MCF 10A (cell line): ENCODE measurements around the gene TNNI3K. TPM values are rescaled to one million over a fixed set of nuclear protein-coding genes. Genes with fewer than 3 reads are reported as not detected.

Experiments used
- BruUV-seq: library from RNA; stranded (reverse); fragments of 400-500 nt; replicated peaks from 2 replicates; lab custom pipeline; 2021; lab: Mats Ljungman, UMichigan
- CTCF ChIA-PET: fragments of 300-600 bp; sonication (Branson Sonifier 250); formaldehyde crosslinking; extraction: SDS; loops from one replicate; lab custom pipeline; 2021; ENCODE audit warnings: antibody characterized with exemption, inconsistent platforms; lab: Yijun Ruan, JAX
- POLR2A ChIA-PET: fragments of 300-600, 350-650 bp; sonication (Branson Sonifier 250); formaldehyde crosslinking; extraction: SDS; loops from one replicate; lab custom pipeline; 2020; ENCODE audit warnings: antibody characterized with exemption, inconsistent platforms; lab: Yijun Ruan, JAX
- DNase-seq: peaks from one replicate; pipeline ENCODE4 v3.0.0-alpha.2; 2018; ENCODE audit not compliant: unreplicated experiment
- H3K27ac Mint-ChIP-seq: one replicate; pipeline ENCODE4 v1.8.0; 2022; ENCODE audit warnings: mild to moderate bottlenecking, low read depth, mixed read lengths; ENCODE audit not compliant: unreplicated experiment
- H3K27me3 Mint-ChIP-seq: one replicate; pipeline ENCODE4 v1.8.0; 2022; ENCODE audit warnings: mixed read lengths; ENCODE audit not compliant: insufficient read depth, unreplicated experiment
- H3K36me3 Mint-ChIP-seq: one replicate; pipeline ENCODE4 v1.8.0; 2022; ENCODE audit warnings: mild to moderate bottlenecking, moderate library complexity, mixed read lengths; ENCODE audit not compliant: insufficient read depth, unreplicated experiment
- H3K4me1 Mint-ChIP-seq: one replicate; pipeline ENCODE4 v1.8.0; 2022; ENCODE audit warnings: mixed read lengths; ENCODE audit not compliant: insufficient read depth, unreplicated experiment
- H3K4me3 Mint-ChIP-seq: one replicate; pipeline ENCODE4 v1.8.0; 2022; ENCODE audit warnings: mild to moderate bottlenecking, moderate library complexity, mixed read lengths; ENCODE audit not compliant: unreplicated experiment
- H3K9me3 Mint-ChIP-seq: one replicate; pipeline ENCODE4 v1.8.0; 2022; ENCODE audit warnings: mixed read lengths; ENCODE audit not compliant: unreplicated experiment
- intact Hi-C: fragments of 100-400 bp; cut with micrococcal nuclease; formaldehyde crosslinking; loops from 2 replicates; pipeline ENCODE4 v1.14.1; 2022
- total RNA-seq: library from RNA; stranded (reverse); gene quantifications from 2 replicates; pipeline ENCODE4 v1.2.3, GENCODE V29; 2022
- TF ChIP-seq, protein P1 (sequence below): fragments of 200-600 bp; IDR thresholded peaks from one replicate; pipeline ENCODE4 v1.8.0; 2022; ENCODE audit warnings: antibody characterized with exemption, mild to moderate bottlenecking; ENCODE audit not compliant: unreplicated experiment

TNNI3K gene
- total RNA-seq, 1 experiment from 2014 or later = not detected

GRCh38 chr1:74368335-74368734 lies 133.1 kb downstream of the TNNI3K start:
- DNase-seq = no peak
- intact Hi-C loops = no loop called here
- TF ChIP-seq, protein P1, sequence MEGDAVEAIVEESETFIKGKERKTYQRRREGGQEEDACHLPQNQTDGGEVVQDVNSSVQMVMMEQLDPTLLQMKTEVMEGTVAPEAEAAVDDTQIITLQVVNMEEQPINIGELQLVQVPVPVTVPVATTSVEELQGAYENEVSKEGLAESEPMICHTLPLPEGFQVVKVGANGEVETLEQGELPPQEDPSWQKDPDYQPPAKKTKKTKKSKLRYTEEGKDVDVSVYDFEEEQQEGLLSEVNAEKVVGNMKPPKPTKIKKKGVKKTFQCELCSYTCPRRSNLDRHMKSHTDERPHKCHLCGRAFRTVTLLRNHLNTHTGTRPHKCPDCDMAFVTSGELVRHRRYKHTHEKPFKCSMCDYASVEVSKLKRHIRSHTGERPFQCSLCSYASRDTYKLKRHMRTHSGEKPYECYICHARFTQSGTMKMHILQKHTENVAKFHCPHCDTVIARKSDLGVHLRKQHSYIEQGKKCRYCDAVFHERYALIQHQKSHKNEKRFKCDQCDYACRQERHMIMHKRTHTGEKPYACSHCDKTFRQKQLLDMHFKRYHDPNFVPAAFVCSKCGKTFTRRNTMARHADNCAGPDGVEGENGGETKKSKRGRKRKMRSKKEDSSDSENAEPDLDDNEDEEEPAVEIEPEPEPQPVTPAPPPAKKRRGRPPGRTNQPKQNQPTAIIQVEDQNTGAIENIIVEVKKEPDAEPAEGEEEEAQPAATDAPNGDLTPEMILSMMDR = no peak
- ChIA-PET POLR2A (no interaction called here), CTCF (no interaction called here)
- H3K4me3 Mint-ChIP-seq = no peak overlapping the region
- H3K36me3 Mint-ChIP-seq = no peaks in the 10 kb centered on the region
- no peak overlapping the region for H3K27ac Mint-ChIP-seq
- no peaks in the 10 kb centered on the region for H3K27me3 Mint-ChIP-seq
- H3K4me1 Mint-ChIP-seq = peaks cover 4% of the 10 kb centered on the region
- no peaks in the 10 kb centered on the region for H3K9me3 Mint-ChIP-seq
- BruUV-seq = no TSS peak

DNA sequence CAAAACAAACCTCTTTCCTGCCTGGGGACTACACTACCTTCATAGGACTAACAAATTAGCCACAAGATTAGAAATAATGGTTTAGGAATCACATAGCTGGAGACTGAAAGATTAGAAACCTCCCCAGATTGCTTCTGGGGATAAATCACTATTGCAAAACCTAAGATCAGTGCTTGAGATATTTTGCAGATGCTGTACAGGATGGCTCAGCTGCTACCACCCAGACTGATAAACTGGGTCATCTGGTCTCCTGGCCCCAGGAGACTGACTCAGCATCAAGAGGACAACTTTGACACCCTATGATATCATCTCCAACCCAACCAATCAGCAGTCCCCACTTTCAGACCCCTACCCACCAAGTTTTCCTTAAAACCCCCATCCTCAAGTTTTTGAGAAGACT lies 140.2 kb downstream of the TNNI3K start:
- no peak for DNase-seq
- Mint-ChIP-seq H3K27me3 (no peaks in the 10 kb centered on the region), H3K4me1 (no peaks in the 10 kb centered on the region), H3K36me3 (no peaks in the 10 kb centered on the region), H3K9me3 (no peaks in the 10 kb centered on the region), H3K4me3 (no peak overlapping the region), H3K27ac (no peak overlapping the region)
- BruUV-seq = no TSS peak
- ChIA-PET CTCF (interaction anchor here (0.6 kb wide), 1 partner anchor 169 kb away, joined by 3 read pairs; no protein-coding TSS in a partner anchor), POLR2A (no interaction called here)
- TF ChIP-seq, protein P1 = no peak
- intact Hi-C loops = no loop called here

- no peak overlapping the region for H3K4me3 Mint-ChIP-seq
- H3K27me3 Mint-ChIP-seq = peaks cover 13% of the 10 kb centered on the region
- ChIA-PET CTCF (interaction anchor here (0.6 kb wide), 1 partner anchor 1337 kb away, joined by 3 read pairs; no protein-coding TSS in a partner anchor), POLR2A (no interaction called here)
- no peak overlapping the region for H3K27ac Mint-ChIP-seq
- TF ChIP-seq, protein P1 = no peak
- no peaks in the 10 kb centered on the region for H3K9me3 Mint-ChIP-seq
- intact Hi-C loops = no loop called here
- BruUV-seq = no TSS peak
- H3K36me3 Mint-ChIP-seq = no peaks in the 10 kb centered on the region
- DNase-seq = no peak
- no peaks in the 10 kb centered on the region for H3K4me1 Mint-ChIP-seq
Observed at GRCh38 chr1:74380252-74380651, 145.1 kb downstream of the TNNI3K start.

GRCh38 chr1:74388855-74389254 lies 153.7 kb downstream of the TNNI3K start:
- BruUV-seq = no TSS peak
- Mint-ChIP-seq H3K4me3 (no peak overlapping the region), H3K36me3 (no peaks in the 10 kb centered on the region), H3K4me1 (no peaks in the 10 kb centered on the region), H3K27me3 (no peaks in the 10 kb centered on the region), H3K9me3 (no peaks in the 10 kb centered on the region), H3K27ac (no peak overlapping the region)
- ChIA-PET POLR2A (no interaction called here), CTCF (interaction anchor here (0.6 kb wide), 1 partner anchor 455 kb away, joined by 3 read pairs; no protein-coding TSS in a partner anchor)
- no peak for DNase-seq
- TF ChIP-seq, protein P1 = no peak
- intact Hi-C loops = no loop called here
